ENCODE results near the gene DDOST.
"Not testable (repeated sequence)": the region's sequence is repeated elsewhere in the genome, so short reads cannot be mapped to it uniquely, and the experiment has no call there.

DDOST gene

DNA sequence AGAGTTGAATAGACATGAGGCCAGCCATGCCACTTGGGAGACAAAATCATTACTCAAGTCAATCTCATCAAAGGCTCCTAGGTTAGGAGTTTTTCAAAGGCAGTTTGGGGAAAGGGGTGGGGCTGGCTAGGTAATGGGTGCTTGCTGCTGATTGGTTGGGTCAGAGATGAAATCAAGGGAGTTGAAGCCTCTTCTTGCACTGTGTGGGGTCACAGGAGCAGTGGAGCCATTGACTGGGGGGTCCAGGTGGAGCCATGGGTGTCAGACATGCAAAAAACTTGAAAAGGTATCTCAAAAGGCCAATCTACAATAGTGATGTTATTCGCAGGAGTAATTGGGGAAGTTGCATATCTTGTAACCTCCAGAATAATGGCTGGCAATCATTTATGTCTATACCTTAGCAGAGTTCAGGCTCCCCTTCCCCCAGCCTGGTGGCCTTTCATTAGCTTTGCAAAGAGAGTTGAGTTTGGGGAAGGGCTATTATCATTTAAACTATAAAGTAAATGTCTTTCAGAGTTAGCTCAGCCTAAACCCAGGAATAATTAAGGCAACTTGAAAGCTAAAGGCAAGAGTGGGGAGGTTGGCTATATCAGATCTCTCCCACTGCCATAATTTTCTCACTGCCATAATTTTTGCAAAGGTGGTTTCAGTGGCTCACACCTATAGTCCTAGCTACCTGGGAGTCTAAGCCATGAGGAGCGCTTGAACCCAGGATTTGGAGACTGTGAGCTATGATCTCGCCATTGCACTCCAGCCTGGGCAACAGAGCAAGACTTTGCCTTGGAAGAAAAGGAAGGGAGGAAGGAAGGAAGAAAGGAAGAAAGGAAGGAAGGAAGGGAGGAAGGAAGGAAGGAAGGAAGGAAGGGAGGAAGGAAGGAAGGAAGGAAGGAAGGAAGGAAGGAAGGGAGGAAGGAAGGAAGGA lies 35.7 kb downstream of the DDOST start:
- no peak for DNase-seq (ENCODE audit: low read depth in 2 of 2)

DNA sequence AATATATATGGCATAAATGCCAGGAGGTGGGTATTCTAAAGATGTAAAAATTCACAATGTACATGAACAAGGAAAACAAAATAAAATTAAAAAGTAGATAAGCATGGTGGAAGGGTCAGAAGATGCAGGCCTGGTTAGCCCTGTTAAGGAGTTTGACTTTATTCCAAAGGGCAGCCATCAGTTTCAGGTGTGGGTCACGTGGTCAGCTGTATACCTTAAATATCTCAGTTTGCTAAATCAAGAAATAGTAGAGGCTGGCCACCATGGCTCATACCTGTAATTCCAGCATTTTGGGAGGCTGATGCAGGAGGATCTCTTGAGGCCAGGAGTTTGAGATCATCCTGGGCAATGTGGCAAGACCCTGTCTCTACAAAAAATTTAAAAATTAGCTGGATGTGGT lies 36.5 kb downstream of the DDOST start:
- DNase-seq (ENCODE audit: low read depth in 2 of 2) = no peak

DNA sequence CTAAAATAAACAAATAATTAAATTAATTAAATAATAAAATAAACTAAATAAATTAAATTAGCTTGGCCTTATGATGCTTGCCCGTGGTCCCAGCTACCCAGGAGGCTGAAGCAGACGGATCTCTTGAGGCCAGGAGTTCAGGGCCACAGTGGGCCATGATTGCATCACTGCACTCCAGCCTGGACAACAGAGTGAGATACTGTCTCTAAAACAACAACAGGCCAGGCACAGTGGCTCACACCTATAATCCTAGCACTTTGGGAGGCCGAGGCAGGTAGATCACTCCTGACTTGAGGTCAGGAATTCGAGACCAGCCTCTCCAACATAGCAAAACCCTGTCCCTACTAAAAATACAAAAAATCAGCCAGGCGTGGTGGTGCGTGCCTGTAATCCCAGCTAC lies 40.2 kb downstream of the DDOST start:
- no peak for DNase-seq (ENCODE audit: low read depth in 2 of 2)

DNA sequence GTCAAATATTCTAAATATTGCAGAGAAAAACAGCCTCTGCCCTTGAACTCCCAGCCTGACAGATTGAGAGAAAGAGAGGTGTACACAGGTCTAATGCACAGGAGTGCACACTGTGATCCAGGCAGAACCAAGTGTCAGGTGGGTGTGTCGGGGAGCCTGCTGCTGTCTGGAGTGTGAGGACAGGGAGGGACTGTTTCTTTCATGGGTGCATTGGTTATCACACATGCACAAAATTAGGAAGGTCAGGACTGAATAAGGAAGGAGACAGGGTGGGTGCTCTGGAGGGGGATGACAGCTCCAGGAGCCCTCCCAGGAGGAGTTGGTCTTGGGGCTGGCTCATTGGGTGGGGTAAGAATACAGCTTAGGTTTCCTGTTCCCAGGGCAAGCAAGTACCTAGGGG lies 41.2 kb downstream of the DDOST start:
- no peak for DNase-seq (ENCODE audit: low read depth in 2 of 2)

DNA sequence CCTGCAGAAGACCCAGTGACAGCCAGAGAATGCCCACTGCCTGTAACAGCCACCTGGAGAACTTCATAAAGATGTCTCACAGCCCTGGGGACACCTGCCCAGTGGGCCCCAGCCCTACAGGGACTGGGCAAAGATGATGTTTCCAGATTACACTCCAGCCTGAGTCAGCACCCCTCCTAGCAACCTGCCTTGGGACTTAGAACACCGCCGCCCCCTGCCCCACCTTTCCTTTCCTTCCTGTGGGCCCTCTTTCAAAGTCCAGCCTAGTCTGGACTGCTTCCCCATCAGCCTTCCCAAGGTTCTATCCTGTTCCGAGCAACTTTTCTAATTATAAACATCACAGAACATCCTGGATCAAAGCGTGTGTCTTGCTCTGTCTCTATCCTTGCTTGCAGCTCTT lies 42.6 kb downstream of the DDOST start:
- DNase-seq (ENCODE audit: low read depth in 2 of 2) = no peak

DNA sequence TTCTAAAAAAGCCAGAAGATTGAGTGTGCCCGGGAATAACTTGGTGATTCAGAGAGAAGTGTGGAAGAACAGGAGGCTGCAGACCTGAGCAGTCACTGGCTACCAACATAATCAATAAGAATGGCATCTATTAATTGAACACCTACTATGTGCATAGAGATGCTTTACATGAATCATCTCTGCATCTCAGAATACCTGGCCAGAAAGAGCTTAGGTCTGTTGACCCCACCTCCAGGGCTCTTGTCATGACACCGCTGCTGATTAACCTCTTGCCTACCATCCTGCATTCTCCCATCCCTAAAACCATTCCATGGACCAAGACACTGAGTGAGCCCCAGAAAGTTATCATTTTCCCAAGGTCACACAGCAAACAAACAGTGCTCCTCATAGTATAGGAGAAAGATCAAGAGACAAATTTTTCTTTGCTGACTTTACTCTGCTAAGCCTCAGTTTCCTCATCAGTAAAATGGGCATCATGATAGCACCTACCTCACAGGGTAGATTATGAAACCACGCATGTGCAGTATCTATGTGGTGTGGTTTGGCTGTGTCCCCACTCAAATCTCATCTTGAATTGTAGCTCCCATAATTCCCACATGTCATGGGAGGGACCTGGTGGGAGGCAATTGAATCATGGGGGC lies 44.2 kb downstream of the DDOST start:
- DNase-seq (ENCODE audit: low read depth in 2 of 2) = no peak

DNA sequence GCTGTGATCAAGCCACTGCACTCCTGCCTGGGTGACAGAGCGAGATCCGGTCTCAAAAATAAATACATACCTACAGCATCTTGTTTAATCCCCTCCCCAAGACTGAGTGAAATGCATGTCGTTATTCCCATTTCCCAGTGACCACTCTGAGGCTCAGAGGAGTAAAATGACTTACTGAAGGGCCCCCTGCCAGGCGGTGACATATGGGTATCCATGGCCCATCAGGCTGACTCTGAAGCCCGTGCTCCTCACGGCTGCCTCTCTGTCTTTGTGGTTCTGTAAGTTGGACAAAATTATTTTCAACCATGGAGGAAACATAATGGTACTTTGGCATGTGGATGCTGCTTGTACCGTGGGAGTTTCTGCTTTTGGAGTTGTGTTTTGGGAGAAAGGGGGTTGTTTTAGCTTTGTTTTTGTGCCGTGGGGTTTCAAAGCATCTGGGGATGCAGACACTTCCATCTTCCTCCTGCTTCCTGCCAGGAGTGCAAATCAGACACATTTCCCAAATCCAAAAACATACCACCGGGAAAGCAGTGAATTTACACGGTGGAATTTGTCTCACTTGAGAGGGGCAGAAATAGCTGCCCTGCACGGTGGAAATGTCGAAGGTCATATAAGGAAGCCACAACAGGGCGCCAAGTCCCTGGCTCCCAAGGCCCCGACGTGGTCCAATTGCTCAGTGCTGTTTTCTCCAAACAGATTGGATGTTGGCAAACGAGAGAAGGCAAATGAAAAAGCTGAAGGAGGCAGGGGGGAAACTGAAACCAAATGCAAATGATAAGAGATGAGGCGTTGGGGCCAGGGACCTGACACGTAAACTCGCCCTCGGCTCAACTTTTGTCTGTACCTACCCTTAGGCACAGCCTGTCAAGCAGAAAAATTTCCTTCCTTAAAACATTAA lies 45.0 kb downstream of the DDOST start:
- no peak for DNase-seq (ENCODE audit: low read depth in 2 of 2)

DNA sequence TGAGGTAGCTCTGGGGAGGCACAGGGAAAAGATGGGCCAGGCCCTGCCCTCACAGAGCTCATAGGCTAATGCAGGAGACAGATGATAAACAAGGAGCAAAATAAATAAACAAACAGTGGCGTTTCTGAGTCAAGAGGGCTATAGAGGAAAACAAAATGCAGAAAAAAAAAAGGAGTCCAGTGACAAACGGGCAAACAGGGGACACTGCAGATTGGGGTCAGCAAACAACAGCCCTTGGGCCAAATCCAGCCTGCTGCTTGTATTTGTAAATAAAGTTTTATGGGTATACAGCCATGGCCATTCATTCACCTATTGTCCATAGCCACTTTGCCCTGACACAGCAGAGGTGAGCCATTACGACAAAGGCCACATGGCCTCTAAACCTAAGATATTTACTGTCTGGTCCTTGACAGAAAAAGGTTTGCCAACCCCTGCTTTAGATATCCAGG lies 47.0 kb downstream of the DDOST start:
- DNase-seq (ENCODE audit: low read depth in 2 of 2) = no peak

DNA sequence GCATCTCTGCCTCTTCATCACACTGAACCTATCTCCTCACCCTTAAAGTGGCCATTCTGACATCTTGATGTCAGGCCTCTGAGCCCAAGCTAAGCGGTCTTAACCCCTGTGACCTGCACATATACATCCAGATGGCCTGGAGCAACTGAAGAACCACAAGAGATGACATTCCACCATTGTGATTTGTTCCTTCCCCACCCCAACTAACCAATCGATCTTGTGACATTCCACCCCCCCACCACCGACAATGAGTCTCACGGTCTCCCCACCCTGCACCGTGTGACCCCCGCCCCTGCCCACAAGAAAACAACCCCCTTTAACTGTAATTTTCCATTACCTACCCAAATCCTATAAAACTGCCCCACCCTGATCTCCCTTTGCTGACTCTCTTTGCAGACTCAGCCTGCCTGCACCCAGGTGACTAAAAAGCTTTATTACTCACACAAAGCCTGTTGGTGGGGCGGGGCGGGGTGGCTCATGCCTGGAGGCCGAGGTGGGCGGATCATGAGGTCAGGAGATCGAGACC lies 48.9 kb downstream of the DDOST start:
- DNase-seq (ENCODE audit: low read depth in 2 of 2) = no peak

DNA sequence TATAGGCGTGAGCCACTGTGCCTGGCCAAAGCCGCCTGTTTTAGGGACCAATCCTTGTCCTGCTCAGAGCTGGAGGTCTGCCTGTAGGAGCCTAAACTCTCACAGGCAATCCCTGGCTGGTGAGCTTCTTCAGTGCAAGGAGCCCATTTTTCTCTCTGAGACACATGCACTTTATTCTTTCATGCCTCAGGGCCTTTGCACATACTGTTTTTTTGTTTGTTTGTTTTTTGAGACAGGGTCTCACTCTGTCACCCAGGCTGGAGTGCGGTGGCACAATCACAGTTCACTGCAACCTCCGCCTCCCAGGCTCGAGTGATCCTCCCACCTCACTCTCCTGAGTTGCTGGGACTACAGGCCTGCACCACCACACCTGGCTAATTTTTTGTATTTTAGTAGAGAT lies 49.5 kb downstream of the DDOST start:
- DNase-seq (ENCODE audit: low read depth in 2 of 2) = no peak

DNA sequence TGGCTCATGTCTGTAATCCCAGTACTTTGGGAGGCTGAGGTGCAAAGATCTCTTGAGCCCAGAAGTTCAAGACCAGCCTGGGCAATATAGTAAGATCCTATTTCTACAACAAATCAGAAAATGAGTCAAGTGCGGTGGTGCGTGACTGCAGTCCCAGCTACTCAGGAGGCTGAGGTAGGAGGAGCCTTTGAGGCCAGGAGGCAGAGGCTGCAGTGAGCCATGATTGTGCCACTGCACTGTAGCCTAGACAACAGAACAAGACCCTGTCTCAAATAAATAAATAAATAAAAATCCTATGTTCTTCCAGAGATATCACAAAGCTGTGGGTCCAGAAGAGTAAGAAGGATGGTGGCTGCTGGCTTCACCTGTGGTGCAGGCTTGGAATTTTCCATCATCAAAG lies 50.2 kb downstream of the DDOST start:
- no peak for DNase-seq (ENCODE audit: low read depth in 2 of 2)

DNA sequence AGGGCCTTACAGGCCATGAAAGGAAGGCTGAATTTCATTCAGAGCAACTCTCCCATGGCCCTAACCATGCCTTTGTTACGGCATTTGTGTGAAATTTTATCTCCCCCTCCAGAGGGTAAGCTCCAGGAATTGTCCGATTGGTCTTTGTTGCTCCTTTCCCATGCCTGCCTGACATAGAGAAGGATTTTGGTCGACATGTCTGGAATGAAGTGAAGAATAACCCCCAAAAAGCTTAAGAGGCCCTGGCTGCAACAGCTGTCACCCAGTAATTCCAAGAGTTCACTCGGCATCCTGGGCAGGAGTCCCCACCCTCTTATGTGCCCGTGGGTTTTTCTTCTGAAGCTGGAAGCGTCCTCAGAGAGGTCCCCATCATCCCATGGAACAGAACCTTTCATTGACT lies 51.6 kb downstream of the DDOST start:
- DNase-seq (ENCODE audit: low read depth in 2 of 2) = no peak

DNA sequence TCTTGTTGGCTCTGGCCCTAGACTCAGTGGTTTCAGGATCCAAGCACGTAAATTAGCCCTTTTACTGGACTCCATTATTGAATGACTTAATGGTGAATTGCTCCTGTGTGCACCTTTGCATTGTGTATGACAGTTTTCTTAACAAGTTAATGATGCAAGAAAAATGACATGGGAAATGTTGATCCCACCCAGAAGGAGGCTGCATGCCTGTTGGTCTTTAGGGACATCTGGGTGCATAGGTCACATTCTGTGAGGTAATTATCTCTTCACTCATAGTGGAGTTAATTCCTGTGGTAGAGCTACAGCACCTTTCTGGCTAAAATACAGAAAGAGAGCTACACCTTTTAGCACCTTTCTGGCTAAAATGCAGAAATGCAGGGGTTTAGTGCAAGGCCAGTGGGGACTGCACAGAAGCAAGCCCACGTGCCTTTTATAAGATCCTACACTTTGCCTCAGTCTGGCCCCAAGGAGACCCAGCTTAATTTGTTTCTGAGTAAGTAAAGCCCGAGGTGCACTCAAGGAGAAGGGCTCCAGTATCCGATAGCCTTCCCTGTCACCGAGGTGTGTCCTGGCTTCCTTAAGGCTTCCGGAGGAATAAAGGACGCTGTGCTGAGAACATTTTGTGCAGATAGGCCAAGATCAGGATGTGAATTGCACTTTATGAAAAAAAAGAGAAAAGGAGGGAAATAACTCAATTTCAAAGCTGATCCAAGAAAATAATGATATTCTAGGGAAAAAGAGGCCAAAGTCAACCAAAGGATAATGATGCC lies 54.2 kb downstream of the DDOST start:
- DNase-seq (ENCODE audit: low read depth in 2 of 2) = not testable (repeated sequence)

DNA sequence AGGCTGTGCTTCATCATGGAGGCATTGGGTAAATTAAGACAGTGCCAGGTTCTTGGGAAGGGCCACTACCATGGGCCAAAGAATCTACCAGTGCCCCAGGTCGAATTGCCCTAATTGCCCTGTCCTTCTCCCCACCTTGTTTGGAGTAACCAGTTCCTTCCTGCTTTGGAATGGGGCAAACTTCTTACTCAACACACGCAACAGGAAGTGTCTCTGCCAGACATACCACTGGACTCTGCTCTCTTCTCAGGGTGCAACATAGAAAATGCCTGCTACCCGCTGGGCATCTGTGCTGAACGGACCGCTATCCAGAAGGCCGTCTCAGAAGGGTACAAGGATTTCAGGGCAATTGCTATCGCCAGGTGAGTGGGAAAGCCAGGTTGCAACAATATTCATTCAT lies 56.5 kb downstream of the DDOST start:
- no peak for DNase-seq (ENCODE audit: low read depth in 2 of 2)

DNA sequence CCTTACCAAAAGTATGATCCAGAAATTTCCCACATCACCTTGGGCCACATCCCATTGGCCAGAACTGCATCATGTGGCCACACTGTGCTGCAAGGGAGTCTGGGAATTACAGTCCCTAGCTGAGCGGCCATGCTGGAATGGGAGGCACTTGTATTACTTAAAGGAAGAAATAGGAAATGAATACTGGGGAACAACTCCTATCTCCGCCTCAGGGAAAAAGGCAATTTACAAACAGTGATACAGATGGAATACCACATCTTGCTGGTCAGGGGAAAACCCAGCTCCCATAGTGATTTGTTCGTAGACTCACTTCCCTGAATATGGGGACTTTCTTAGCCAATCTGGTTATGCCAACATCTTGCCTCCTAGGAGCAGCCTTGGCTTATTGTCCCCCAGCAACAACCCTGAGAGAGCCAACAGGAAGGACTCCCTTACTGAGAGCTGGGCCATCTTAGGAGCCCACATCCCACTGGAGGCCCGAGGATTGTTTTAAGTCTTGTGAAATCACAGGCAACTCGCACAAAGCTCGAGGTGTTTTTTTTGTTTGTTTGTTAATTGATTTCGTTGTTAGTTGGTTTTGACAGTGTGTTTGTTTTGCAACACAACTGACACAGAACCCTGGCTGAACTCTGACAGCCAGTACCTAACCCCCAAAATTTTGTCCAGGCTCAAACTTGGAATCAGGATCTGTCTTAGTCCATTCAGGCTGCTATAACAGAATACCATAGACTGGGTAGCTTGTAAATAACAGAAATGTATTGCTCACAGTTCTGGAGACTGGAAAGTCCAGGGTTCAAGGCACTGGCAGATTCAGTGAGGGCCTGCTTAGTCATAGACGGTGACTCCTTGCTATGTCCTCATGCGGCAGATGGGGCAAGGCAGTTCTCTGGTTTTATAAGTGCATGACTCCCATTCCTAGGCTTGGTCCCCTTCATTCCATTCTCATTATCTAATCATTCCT lies 57.4 kb downstream of the DDOST start:
- peak; percentile 74 for DNase-seq (ENCODE audit: low read depth in 2 of 2)

DNA sequence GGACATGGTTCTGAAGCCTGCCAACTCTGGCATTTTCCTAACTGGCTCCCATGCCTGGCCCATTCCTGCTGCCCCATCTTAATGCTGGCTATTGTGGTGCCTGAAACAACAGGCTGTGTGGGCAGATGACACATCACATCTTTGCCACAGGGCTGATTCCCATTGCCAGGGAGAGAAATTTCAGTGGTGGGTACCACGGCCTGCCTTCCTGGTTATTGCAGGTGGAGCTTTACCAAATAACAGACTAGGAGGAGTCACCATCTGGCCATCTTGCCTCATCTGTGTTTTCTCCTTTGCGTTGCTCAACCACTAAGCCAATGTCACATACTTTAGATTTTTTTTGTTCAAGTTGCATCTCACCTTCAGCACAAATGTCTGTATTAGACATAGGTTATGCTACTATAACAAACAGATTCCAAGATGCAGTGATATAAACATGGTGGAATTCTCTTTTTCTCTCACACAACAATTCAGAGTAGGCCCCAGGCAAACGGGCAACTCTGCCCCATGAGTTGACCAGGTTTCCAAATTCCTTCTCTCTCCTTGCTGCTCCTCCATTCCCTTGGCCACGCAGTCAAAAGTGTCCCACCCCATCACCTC lies 58.2 kb downstream of the DDOST start:
- DNase-seq (ENCODE audit: low read depth in 2 of 2) = no peak

Data from fibroblast of skin of left quadriceps (primary cell).